GM19043 (cell line): ENCODE results near the gene BMP10.

ENCODE experiments used
- ATAC-seq: cut with Tn5 transposase; IDR thresholded peaks from one replicate; pipeline ENCODE4 v1.9.1; 2021; ENCODE audit warnings: low read depth; ENCODE audit not compliant: unreplicated experiment

The BMP10 gene

DNA sequence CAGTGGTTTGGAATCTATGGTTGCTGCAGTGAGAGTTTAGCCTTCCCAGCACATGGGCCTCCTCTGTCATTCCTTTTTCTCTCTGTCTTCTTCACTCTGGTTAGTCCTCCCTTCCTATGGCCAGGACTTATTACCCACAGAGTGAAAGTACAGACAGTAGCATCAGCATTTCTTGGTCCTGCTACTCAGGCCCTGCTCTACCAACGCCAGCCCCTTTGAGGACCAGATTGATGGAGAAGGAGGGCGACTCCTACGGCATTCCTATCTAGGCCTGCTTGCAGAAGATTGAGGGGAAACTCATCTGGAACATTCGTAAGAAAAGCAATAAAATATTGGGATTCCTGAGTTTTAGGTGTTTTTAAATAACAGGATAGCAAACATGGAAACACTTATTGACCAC, 43.5 kb downstream of the BMP10 start:
- no peak for ATAC-seq

DNA sequence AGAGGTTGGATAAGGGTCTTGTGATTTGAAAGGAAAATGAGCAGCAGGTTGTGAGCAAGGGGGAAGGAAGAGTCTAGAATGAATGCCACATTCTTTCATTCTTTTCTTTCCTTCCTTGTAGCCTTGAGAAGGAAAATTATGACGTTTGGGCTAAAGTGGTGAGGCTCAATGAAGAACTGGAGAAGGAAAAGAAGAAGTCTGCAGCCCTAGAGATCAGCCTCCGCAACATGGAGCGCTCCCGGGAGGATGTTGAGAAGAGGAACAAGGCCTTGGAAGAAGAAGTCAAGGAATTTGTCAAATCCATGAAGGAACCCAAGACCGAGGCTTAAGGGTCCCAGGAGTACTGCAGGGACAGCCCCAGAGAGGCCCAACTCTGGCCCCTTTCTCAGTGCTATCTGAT, 45.3 kb downstream of the BMP10 start:
- no peak for ATAC-seq

DNA sequence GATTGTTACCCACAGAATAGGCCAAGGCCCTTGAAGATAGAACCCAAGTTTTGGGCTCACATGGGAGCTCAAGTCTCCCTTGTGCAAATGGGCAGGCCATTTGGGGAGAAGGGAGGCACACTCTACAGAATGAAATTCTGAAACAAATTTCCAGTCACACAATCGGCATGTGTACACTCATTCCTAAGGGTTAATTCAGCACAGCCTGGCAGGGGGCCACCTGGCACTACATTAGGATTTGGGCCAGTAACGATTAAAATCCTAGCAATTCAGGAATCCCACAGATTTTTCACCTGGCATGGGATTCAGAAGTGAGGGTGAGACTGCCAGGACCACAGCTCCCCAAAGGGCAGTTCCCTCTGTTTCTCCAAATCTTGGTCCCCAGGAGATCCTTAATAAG, 46.4 kb downstream of the BMP10 start:
- no peak for ATAC-seq

DNA sequence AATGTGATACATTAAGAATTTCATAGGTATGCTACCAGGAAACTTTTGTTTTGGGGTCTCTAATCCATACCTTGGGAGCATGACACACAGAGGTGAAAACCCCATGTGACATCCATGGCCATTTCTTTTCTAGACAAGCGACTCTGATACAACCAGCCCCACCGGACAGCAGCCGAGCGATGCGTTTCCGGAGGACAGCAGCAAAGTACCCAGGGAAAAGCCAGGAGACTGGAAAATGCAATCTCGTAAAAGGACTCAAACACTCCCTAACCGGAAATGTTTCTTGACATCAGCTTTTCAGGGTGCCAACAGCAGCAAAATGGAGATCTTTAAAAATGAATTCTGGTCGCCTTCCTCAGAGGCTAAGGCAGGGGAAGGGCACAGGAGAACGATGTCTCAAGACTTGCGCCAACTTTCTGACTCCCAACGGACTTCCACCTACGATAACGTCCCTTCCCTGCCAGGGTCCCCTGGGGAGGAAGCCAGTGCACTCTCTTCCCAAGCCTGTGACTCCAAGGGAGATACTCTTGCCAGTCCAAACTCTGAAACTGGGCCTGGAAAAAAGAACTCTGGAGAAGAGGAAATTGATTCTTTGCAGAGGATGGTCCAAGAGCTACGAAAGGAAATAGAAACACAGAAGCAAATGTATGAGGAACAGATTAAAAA, 48.9 kb downstream of the BMP10 start:
- no peak for ATAC-seq

DNA sequence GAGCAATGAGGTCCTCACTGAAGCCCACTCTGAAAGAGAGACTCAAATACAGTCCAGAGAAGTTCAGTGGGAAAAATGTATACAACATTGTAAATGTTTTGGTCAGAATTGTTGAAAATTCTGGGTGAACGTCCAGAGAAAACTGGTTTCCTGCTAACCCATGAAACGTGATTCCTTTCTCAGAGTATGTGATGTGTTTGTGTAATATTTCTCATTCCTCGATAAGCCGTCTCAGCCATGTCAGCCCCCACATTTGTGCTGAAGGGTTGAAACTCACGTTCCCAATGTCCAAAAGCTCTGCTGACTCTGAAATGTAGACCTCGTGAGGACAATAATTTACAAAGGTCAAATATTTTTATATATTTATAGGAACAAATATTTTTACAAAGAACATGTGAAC, 51.6 kb downstream of the BMP10 start:
- no peak for ATAC-seq

DNA sequence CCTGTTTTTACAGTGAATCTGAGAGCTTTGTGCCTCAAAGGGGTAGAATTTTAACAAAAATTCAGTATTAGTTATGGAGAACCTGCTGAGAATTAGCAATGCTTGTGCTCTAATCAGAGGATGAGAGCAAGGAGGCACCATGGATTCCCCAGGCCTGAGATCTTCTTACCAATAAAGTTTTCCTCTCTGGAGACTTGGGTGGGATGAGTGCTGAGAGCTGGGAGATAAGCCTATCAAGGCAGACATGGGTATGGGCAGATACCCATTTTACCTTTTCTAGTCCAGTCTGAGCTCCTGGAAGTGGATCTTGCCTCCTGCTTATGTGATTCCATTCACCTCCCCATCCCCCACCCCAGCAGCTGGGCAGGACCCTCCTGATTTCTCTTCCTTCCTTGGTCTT, 53.9 kb downstream of the BMP10 start:
- ATAC-seq: no peak
